GM12878 (cell line): ENCODE data around the gene MDH1B. TPM values are rescaled to one million over a fixed set of nuclear protein-coding genes. Genes with fewer than 3 reads are reported as not detected.
A peak's percentile ranks its signal among the peaks of the same experiment; 100 is the strongest.

Experiments
- ATAC-seq: fragments of 200-7000 bp; cut with Tn5 transposase; 3 replicates; pipeline ENCODE4 v1.9.1; 2020; ENCODE audit warnings: mild to moderate bottlenecking, moderate library complexity
- BruUV-seq: library from RNA; stranded (reverse); fragments of 400-500 nt; replicated peaks from 2 replicates; lab custom pipeline; 2021; lab: Mats Ljungman, UMichigan
- CTCF ChIA-PET: fragments of 300-600 bp; sonication (Branson Sonifier 250); formaldehyde crosslinking; extraction: SDS; loops from one replicate; lab custom pipeline; 2021; ENCODE audit warnings: inconsistent platforms; lab: Yijun Ruan, JAX
- POLR2A ChIA-PET: fragments of 350-600 bp; formaldehyde crosslinking; extraction: SDS; loops from one replicate; lab custom pipeline; 2021; ENCODE audit warnings: inconsistent platforms; lab: Charles Lee
- RAD21 ChIA-PET: fragments of 300-600 bp; sonication (Branson Sonifier 250); formaldehyde crosslinking; loops from one replicate; lab custom pipeline; 2023; ENCODE audit warnings: antibody characterized with exemption; ENCODE audit not compliant: unreplicated experiment; lab: Charles Lee
- SMC1A ChIA-PET: fragments of 300-600 bp; sonication (Branson Sonifier 250); formaldehyde crosslinking; loops from one replicate; lab custom pipeline; 2023; ENCODE audit not compliant: unreplicated experiment, uncharacterized antibody; lab: Charles Lee
- DNase-seq: peaks from one replicate; pipeline ENCODE4 v3.0.0-alpha.2; 2011; ENCODE audit warnings: low read depth, low spot score
- FAIRE-seq: peaks from 3 replicates; lab custom pipeline; 2011; peaks lifted over from hg19 to GRCh38; lab: Jason Lieb, UNC
- H2AFZ ChIP-seq: 2 replicates; pipeline ENCODE4 v1.6.0; 2011; ENCODE audit warnings: low read depth, low read length, control low read depth; ENCODE audit not compliant: control insufficient read depth
- H3K27ac ChIP-seq: 2 replicates; pipeline ENCODE4 v1.5.1; 2011; ENCODE audit warnings: control low read depth; ENCODE audit not compliant: control insufficient read depth, insufficient read depth
- H3K27me3 ChIP-seq, 2 experiments: replicated peaks in 1 of 2; 2 replicates each; pipeline versions ENCODE4 v1.6.0 to v1.6.1; 2011; ENCODE audit warnings: low read length in 1 of 2; ENCODE audit not compliant: control insufficient read depth in 2 of 2, insufficient read depth in 2 of 2
- H3K36me3 ChIP-seq, 2 experiments: 2 replicates each; pipeline ENCODE4 v1.5.1; 2011; ENCODE audit warnings: low read length in 1 of 2; ENCODE audit not compliant: control insufficient read depth in 2 of 2, insufficient read depth in 2 of 2
- H3K4me1 ChIP-seq: 2 replicates; pipeline ENCODE4 v1.6.1; 2011; ENCODE audit warnings: mild to moderate bottlenecking, low read length, moderate library complexity, mixed read lengths; ENCODE audit not compliant: control insufficient read depth, insufficient read depth
- H3K4me2 ChIP-seq: 2 replicates; pipeline ENCODE4 v1.6.0; 2011; ENCODE audit warnings: control low read depth; ENCODE audit not compliant: control insufficient read depth, insufficient read depth
- H3K4me3 ChIP-seq: fragments of 200-600 bp; sonication (generic); 2 replicates; pipeline ENCODE4 v1.5.1; 2016
- H3K79me2 ChIP-seq: 2 replicates; pipeline ENCODE4 v1.6.0; 2011; ENCODE audit warnings: low read length; ENCODE audit not compliant: control insufficient read depth, insufficient read depth
- H3K9ac ChIP-seq: 2 replicates; pipeline ENCODE4 v1.8.0; 2011; ENCODE audit warnings: low read length, control low read depth, mixed read lengths; ENCODE audit not compliant: control insufficient read depth, insufficient read depth
- H3K9me3 ChIP-seq: replicated peaks from 3 replicates; pipeline ENCODE4 v1.5.1; 2011; ENCODE audit warnings: mild to moderate bottlenecking, low read length; ENCODE audit not compliant: control insufficient read depth, insufficient read depth
- H4K20me1 ChIP-seq: 2 replicates; pipeline ENCODE4 v1.6.0; 2011; ENCODE audit not compliant: control insufficient read depth, insufficient read depth
- ATF3 ChIP-seq: IDR thresholded peaks from 2 replicates; pipeline ENCODE4 v1.6.1; 2011; ENCODE audit warnings: low read depth, mild to moderate bottlenecking, low read length, moderate library complexity, borderline replicate concordance; ENCODE audit errors: extremely low read depth
- LARP7 ChIP-seq: fragments of 450-650 bp; IDR thresholded peaks from 2 replicates; pipeline ENCODE4 v1.6.1; 2017; ENCODE audit warnings: mild to moderate bottlenecking
- NFYB ChIP-seq: IDR thresholded peaks from 2 replicates; pipeline ENCODE4 v1.6.1; 2011; ENCODE audit warnings: low read depth, mild to moderate bottlenecking, low read length, improper control_type of control experiment, moderate library complexity; ENCODE audit not compliant: insufficient read depth
- NRF1 ChIP-seq: conservative IDR thresholded peaks from 2 replicates; pipeline ENCODE4 v1.6.1; 2011; ENCODE audit warnings: mild to moderate bottlenecking, low read depth, low read length, improper control_type of control experiment
- SREBF2 ChIP-seq: IDR thresholded peaks from 2 replicates; pipeline ENCODE4 v1.6.1; 2012; ENCODE audit warnings: mild to moderate bottlenecking, low read length
- TBL1XR1 ChIP-seq: IDR thresholded peaks from 2 replicates; pipeline ENCODE4 v1.6.1; 2012; ENCODE audit warnings: low read depth, low read length, improper control_type of control experiment
- YBX1 ChIP-seq: fragments of 450-650 bp; IDR thresholded peaks from 2 replicates; pipeline ENCODE4 v1.6.1; 2016; ENCODE audit warnings: antibody characterized with exemption
- ZNF24 ChIP-seq: fragments of 450-650 bp; IDR thresholded peaks from 2 replicates; pipeline ENCODE4 v1.6.1; 2017; ENCODE audit warnings: antibody characterized with exemption, mild to moderate bottlenecking
- ZNF687 ChIP-seq: fragments of 450-650 bp; IDR thresholded peaks from 2 replicates; pipeline ENCODE4 v1.6.1; 2017; ENCODE audit warnings: mild to moderate bottlenecking, moderate library complexity
- WGBS: methylation state at CpG from one replicate; pipeline ENCODE4 v1.1.6; 2016; ENCODE audit warnings: low lambda C conversion rate; ENCODE audit not compliant: insufficient replicate concordance, insufficient coverage; ENCODE audit errors: missing lambda C conversion rate; 5-methylcytosine and 5-hydroxymethylcytosine counted together
- in situ Hi-C: fragments of 300-500 bp; cut with MboI; formaldehyde crosslinking; loops from 9 replicates; pipeline ENCODE4 v1.14.3; 2018; ENCODE audit warnings: mixed read lengths
- intact Hi-C: fragments of 100-400 bp; cut with micrococcal nuclease; formaldehyde crosslinking; loops from one replicate; pipeline ENCODE4 v1.14.2; 2022; ENCODE audit not compliant: unreplicated experiment
- polyA plus RNA-seq, 11 experiments: library from polyadenylated mRNA; depleted of rRNA in 4 of 11; unstranded in 6 of 11; stranded (reverse) in 5 of 11; fragments of >200 nt; fragmentation: Nextera tagmentation in 4 of 11; fragmentation: Illumina TruSeq in 1 of 11; extraction: Ambion mirVana in 4 of 11; extraction: Trizol in 1 of 11; gene quantifications; 1 replicate in 1 of 11; 2 replicates in 10 of 11; pipeline versions ENCODE4 v1.2.1 to v1.2.3, GENCODE V29; 2011 to 2016; ENCODE audit warnings: inconsistent platforms in 2 of 11, missing spikeins in 2 of 11, low read depth in 1 of 11
- total RNA-seq, 4 experiments: library from RNA; depleted of rRNA in 3 of 4; stranded (reverse); fragments of >200 nt in 3 of 4; fragmentation: Illumina TruSeq in 1 of 4; extraction: Trizol in 1 of 4; gene quantifications; 2 replicates each; pipeline versions ENCODE4 v1.2.1 to v1.2.3, GENCODE V29; 2013 to 2021

MDH1B gene
- total and polyA plus RNA-seq, 10 of the 15 experiments (the other 5 are each of a cell fraction or from before 2014, with no cell fraction given): 0.47 to 1.6 (median 0.98) TPM

DNA sequence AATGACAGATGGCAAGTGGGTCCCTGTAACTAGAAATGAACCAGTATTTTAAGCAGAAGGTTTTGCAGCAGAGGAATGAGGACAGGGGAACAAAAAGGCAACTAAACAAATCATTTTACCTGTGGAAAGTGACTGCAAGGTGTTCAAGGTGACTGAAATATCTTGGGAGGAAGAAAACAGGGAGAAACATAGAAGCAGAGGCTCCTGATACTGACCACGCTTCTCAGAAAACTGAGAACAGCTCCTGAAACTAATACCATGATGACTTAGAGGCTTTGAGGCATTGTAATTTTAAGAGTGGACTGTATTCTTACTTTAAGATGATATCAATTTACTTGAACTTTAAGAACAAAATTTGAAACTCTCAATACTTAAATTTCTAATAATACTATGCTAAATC, 46.8 kb downstream of the MDH1B start, which contains the start of gene DYTN:
TSS of gene DYTN (minus strand) at position 101 of the 400 bp plus-strand sequence. CDS start 117 bp downstream, outside the sequence.
- H2AFZ ChIP-seq: no peak within 1 kb of the TSS

More for the DNA sequence above, 46.8 kb downstream of the MDH1B start, which contains the start of gene DYTN:
- ATAC-seq (no peak; the same call in 2 of the 3 replicates), DNase-seq (no peak), FAIRE-seq (no peak)
- BruUV-seq: no TSS peak
- Histone ChIP-seq H3K4me1 (peaks cover 22% of the 10 kb centered on the region), H3K36me3 (no peaks in the 10 kb centered on the region), H3K4me2 (peak within 1 kb of the TSS; percentile 49), H3K9ac (no peak within 1 kb of the TSS), H3K27ac (no peak within 1 kb of the TSS), H3K27me3 (no peaks in the 10 kb centered on the region), H3K9me3 (no peaks in the 10 kb centered on the region), H3K79me2 (no peaks in the 10 kb centered on the region), H4K20me1 (no peaks in the 10 kb centered on the region), H3K4me3 (no peak within 1 kb of the TSS)
- in situ Hi-C loops (no loop called here), intact Hi-C loops (no loop called here)
- CTCF ChIA-PET: interaction anchor here (0.6 kb wide), 1 partner anchor 195 kb away, joined by 3 read pairs; no protein-coding TSS in a partner anchor
- RAD21 ChIA-PET: no interaction called here
- POLR2A ChIA-PET: no interaction called here
- SMC1A ChIA-PET: interaction anchor here (1.0 kb wide), 1 partner anchor 8 kb away, joined by 3 read pairs; no protein-coding TSS in a partner anchor
- TF ChIP-seq LARP7 (no peak), ZNF24 (no peak), TBL1XR1 (no peak), NFYB (no peak), YBX1 (no peak), ATF3 (no peak), ZNF687 (no peak), SREBF2 (no peak), NRF1 (no peak)
- 0% methylated on average over 1 of the region's 1 CpG for WGBS
